H1 (cell line): ENCODE results near the gene NET1. TPM values are rescaled to one million over a fixed set of nuclear protein-coding genes. Genes with fewer than 3 reads are reported as not detected.

Experiments
- EP300 ChIP-seq, 2 experiments: IDR thresholded peaks; 1 replicate in 1 of 2; 2 replicates in 1 of 2; pipeline ENCODE4 v1.6.1; 2011 to 2012; ENCODE audit warnings: low read depth in 2 of 2, low read length in 2 of 2, mild to moderate bottlenecking in 2 of 2, borderline replicate concordance in 1 of 2, inconsistent platforms in 1 of 2, moderate library complexity in 1 of 2
- TEAD4 ChIP-seq: IDR thresholded peaks from 2 replicates; pipeline ENCODE4 v1.6.1; 2012; ENCODE audit warnings: low read depth, low read length, inconsistent platforms, mixed read lengths
- polyA plus RNA-seq, 7 experiments: library from polyadenylated mRNA; depleted of rRNA in 3 of 7; stranded (reverse) in 5 of 7; unstranded in 2 of 7; fragments of >200 nt in 5 of 7; fragments of 200-250 nt in 2 of 7; gene quantifications; 1 replicate in 5 of 7; 2 replicates in 1 of 7; 4 replicates in 1 of 7; pipeline versions ENCODE4 v1.2.1 to v1.2.3, GENCODE V29; 2011 to 2013; ENCODE audit warnings: missing spikeins in 2 of 7, mixed read lengths in 2 of 7
- total RNA-seq: library from RNA; stranded (reverse); fragmentation: NEBNext Ultra II Directional; extraction: Animal tissue kit (Norgen Biotek cat#: 25700); gene quantifications from 2 replicates; pipeline ENCODE4 v1.2.1, GENCODE V29; 2021

The NET1 gene
- total and polyA plus RNA-seq, 2 of the 8 experiments (the other 6 are each of a cell fraction or from before 2014, with no cell fraction given), result 21.5 to 117 TPM

- TF ChIP-seq EP300 (IDR thresholded peaks at IDR 0.05; ENCODE audit: borderline replicate concordance in 1 of 2, low read depth in 2 of 2, low read length in 2 of 2) (no peak), TEAD4 (no peak)
Observed at GRCh38 chr10:5458425-5458824, 46.1 kb downstream of the NET1 start (continued).
